B cell (primary cell): ENCODE results near the gene DLGAP5.

Source experiments
- EZH2 ChIP-seq: IDR thresholded peaks from 2 replicates; pipeline ENCODE4 v1.6.1; 2012; ENCODE audit warnings: borderline replicate concordance, low read depth, mild to moderate bottlenecking, moderate library complexity, low read length; ENCODE audit not compliant: insufficient read depth, poor library complexity, severe bottlenecking
- TF ChIP-seq, protein P1 (sequence below): fragments of 200-600 bp; IDR thresholded peaks from one replicate; pipeline ENCODE4 v1.8.0; 2022; ENCODE audit warnings: antibody characterized with exemption, mild to moderate bottlenecking

DNA sequence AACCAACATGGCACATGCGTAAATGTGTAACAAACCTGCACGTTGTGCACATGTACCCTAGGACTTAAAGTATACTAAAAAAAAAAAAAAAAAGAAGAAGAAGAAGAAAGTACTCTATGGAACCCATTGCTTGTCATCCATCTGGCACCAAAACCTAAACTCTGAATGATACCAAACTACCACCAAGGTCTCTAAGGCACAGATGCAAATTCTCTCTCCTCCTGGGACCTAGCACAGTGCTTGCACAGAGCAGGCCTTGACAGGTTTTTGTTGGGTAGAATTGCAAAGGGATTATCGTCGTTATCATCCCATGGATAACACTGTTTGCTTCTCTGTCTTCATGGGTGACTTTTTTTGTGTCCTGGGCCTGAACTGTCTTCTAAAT is 75.5 kb downstream of the DLGAP5 start:
- TF ChIP-seq, protein P1, sequence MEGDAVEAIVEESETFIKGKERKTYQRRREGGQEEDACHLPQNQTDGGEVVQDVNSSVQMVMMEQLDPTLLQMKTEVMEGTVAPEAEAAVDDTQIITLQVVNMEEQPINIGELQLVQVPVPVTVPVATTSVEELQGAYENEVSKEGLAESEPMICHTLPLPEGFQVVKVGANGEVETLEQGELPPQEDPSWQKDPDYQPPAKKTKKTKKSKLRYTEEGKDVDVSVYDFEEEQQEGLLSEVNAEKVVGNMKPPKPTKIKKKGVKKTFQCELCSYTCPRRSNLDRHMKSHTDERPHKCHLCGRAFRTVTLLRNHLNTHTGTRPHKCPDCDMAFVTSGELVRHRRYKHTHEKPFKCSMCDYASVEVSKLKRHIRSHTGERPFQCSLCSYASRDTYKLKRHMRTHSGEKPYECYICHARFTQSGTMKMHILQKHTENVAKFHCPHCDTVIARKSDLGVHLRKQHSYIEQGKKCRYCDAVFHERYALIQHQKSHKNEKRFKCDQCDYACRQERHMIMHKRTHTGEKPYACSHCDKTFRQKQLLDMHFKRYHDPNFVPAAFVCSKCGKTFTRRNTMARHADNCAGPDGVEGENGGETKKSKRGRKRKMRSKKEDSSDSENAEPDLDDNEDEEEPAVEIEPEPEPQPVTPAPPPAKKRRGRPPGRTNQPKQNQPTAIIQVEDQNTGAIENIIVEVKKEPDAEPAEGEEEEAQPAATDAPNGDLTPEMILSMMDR: no peak
- TF ChIP-seq EZH2: no peak
